CD1c-positive myeloid dendritic cell (primary cell): ENCODE results near the gene OVCH1.
A peak's percentile ranks its signal among the peaks of the same experiment; 100 is the strongest.
"Not testable (repeated sequence)": the region's sequence is repeated elsewhere in the genome, so short reads cannot be mapped to it uniquely, and the experiment has no call there.

Experiments used
- DNase-seq: peaks from one replicate; pipeline ENCODE4 v3.0.0-alpha.2; 2016; ENCODE audit errors: extremely low spot score

Gene OVCH1

GRCh38 chr12:29415111-29415510 lies 82.4 kb downstream of the OVCH1 start:
- DNase-seq = no peak

- DNase-seq = no peak
Measured at GRCh38 chr12:29414368-29414767, 83.1 kb downstream of the OVCH1 start.

- no peak for DNase-seq
Measured at GRCh38 chr12:29405561-29405960, 91.9 kb downstream of the OVCH1 start.

GRCh38 chr12:29403991-29404390 lies 93.5 kb downstream of the OVCH1 start:
- DNase-seq = no peak

- no peak for DNase-seq
Measured at GRCh38 chr12:29402437-29402836, 95.0 kb downstream of the OVCH1 start.

- peak; percentile 14 for DNase-seq
Measured at GRCh38 chr12:29398495-29398894, 99.0 kb downstream of the OVCH1 start.

GRCh38 chr12:29396774-29397173 lies 100.7 kb downstream of the OVCH1 start:
- DNase-seq = no peak

- no peak for DNase-seq
Measured at GRCh38 chr12:29395356-29395755, 102.1 kb downstream of the OVCH1 start.

- DNase-seq = peak; percentile 11
Measured at GRCh38 chr12:29390419-29390818, 107.1 kb downstream of the OVCH1 start.

- DNase-seq = no peak
Measured at GRCh38 chr12:29389295-29389919, 108.1 kb downstream of the OVCH1 start.

- not testable (repeated sequence) for DNase-seq
Measured at GRCh38 chr12:29386084-29386680, 111.3 kb downstream of the OVCH1 start.

GRCh38 chr12:29385194-29385593 lies 112.3 kb downstream of the OVCH1 start:
- DNase-seq = not testable (repeated sequence)

GRCh38 chr12:29382251-29382650 lies 115.2 kb downstream of the OVCH1 start:
- DNase-seq = no peak

GRCh38 chr12:29380536-29381523 lies 116.7 kb downstream of the OVCH1 start, which contains the start of gene ERGIC2:
ERGIC2 (minus strand) TSS chr12:29381172; CDS start chr12:29371633, 9,539 bp downstream.
- peak; percentile 100 for DNase-seq
